HG03571 (cell line): ENCODE measurements around the gene BTG4.

Source experiments
- ATAC-seq: cut with Tn5 transposase; IDR thresholded peaks from one replicate; pipeline ENCODE4 v1.9.1; 2021; ENCODE audit not compliant: unreplicated experiment

The BTG4 gene

GRCh38 chr11:111512296-111513239, at the start of gene BTG4:
TSS of gene BTG4 (minus strand) at chr11:111512386. CDS start at chr11:111498776, 13,610 bp downstream.
- ATAC-seq = no peak

DNA sequence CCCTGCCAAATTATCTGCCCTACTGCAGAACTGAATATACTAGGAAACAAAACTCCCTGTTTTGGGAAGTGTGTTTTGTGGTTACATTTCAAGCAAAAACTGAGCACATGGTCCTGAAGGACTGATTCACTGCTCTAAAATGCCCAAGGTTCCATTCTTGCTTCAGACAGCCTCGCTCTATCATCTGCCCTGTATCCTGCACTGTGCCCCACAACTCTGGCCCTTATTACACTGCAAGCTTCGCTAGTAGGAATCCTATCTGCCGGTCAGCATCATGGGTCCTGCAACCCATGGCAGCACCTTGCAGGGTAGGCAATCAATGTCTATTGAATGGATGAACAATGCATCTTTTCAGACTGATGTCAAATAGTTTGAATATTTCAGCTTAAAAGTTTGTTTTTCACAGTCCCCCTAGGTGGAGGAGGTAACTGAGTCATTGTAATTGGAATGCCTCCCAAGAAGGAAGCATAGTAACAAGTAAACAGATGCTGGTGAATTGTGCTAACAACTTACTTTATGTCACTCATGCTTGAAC, 49.7 kb upstream of the BTG4 start:
- ATAC-seq = no peak

GRCh38 chr11:111561306-111561705, 49.1 kb upstream of the BTG4 start:
- no peak for ATAC-seq

- no peak for ATAC-seq
Measured at GRCh38 chr11:111560800-111561199, 48.6 kb upstream of the BTG4 start.

- no peak for ATAC-seq
Measured at GRCh38 chr11:111559800-111560464, 47.7 kb upstream of the BTG4 start.

GRCh38 chr11:111557425-111558111, 45.4 kb upstream of the BTG4 start:
- ATAC-seq = no peak

GRCh38 chr11:111555255-111555654, 43.1 kb upstream of the BTG4 start:
- ATAC-seq = no peak

DNA sequence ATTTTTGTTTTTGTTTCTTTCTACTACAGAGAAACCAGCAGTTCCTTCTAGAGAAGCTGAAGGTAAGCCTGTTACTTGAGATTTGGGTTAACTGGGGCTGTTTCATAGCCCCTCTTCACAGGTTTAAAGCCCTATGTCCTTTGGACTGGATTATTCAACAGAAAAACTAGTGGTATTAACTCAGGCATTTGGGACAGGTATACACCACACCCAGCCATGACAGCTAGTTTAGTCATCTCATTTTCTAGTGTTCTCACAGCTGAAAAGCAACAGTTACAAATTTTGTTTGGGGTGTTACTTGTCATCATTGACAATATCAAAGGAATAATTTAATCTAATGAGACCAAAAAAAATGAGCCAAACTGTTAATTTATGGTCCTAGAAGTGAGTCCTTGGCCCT, 42.3 kb upstream of the BTG4 start:
- no peak for ATAC-seq

- ATAC-seq = no peak
Measured at GRCh38 chr11:111550258-111550657, 38.1 kb upstream of the BTG4 start.

- ATAC-seq = no peak
Measured at GRCh38 chr11:111549869-111550203, 37.6 kb upstream of the BTG4 start.

DNA sequence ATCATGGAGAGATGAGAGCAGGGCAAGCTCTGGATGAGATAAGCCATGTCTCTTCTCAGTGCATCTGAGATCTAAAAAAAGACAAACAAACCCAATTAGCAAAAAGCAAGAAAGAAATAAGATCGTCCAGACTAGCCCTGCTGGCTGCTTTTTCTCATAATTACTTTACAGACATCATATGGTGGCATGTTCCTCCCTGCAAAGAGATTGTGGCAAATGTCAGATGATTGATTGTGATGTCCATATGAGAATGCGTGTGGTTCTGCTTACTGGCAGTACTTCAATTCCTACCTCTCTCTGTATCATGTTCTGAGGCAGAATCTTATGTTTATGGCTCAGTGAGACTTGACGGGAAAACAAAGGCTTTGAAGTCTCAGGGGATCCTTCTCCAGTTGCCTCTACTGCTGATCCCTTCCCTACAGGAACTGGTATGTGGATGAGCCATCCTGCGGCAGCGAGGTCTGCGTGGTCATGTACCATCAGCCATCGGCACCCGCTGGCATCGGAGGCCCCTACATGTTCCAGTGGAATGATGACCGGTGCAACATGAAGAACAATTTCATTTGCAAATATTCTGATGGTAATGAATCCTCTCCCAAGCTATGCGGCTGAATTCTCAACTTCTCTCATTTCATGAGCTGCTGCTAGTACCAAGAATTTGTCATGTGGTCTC, 37.1 kb upstream of the BTG4 start:
- ATAC-seq = no peak

GRCh38 chr11:111548525-111548924, 36.3 kb upstream of the BTG4 start:
- ATAC-seq = no peak

DNA sequence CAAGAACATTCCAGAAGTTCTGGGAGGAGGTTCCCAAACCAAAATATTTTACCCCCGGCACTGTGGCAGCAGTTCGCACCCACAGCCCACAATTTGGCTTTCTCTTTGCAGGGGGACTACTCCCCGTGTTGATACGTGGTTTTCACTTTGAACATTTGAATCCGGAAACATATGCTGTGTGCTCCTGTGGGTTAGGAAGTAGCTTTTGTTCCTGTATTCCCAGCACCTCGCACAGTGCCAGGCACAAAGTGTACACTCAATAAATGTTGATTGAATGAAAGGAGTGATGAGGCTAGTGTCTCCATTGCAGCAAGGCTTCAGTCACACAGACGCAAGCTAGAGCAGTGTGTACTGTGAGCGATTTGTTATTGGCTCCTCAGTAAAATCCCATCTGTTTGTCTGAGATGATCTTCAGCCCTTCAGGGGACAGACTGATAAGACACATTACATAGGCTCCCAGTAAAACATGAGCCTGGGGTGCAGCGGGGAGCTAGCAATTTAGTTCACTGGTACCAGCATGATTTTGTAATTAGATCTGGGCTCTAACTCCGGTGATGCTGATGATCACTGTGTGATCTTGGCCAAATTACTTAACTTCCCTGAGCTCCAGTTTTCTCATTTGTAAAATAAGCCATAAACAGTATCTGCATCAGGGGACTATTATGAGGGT, 30.6 kb upstream of the BTG4 start:
- ATAC-seq = no peak

GRCh38 chr11:111541254-111542061, 29.3 kb upstream of the BTG4 start:
- no peak for ATAC-seq

- no peak for ATAC-seq
Measured at GRCh38 chr11:111540937-111541253, 28.7 kb upstream of the BTG4 start.

DNA sequence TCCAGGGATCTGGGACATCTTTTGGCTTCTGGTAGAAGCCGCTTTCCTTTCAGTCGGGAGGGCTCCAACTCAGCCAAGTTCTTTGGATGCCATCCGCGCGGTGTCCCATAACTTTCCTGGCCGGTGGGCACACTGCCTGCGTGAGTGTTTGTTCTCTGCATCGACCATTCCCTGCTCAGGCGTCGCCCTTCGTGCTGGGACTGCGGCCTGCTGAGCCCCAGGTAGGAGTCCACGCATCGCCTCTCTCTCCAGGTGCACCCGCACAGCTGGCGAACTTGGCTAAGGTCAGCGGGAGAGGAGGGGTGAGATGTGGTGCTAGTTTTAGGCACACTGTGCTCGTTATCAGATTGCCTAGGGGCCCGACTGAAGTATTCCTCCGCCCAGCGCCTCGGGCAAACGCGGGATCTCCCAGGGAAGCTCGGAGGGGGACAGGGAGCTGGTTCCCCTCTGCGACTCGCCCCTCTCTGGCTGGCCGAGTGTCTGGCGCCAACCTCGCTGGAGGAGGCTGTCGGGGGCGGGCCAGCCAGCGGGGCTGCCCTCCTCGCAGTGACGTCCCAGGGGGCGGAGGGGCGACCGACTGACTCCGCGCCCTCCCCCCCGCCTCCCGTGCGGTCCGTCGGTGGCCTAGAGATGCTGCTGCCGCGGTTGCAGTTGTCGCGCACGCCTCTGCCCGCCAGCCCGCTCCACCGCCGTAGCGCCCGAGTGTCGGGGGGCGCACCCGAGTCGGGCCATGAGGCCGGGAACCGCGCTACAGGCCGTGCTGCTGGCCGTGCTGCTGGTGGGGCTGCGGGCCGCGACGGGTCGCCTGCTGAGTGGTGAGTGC, 28.1 kb upstream of the BTG4 start, which contains the start of gene LAYN:
Gene LAYN, plus strand, starts transcription at position 607 of the 823 bp plus-strand sequence. Its CDS starts 124 bp downstream, at position 731.
- no peak for ATAC-seq

DNA sequence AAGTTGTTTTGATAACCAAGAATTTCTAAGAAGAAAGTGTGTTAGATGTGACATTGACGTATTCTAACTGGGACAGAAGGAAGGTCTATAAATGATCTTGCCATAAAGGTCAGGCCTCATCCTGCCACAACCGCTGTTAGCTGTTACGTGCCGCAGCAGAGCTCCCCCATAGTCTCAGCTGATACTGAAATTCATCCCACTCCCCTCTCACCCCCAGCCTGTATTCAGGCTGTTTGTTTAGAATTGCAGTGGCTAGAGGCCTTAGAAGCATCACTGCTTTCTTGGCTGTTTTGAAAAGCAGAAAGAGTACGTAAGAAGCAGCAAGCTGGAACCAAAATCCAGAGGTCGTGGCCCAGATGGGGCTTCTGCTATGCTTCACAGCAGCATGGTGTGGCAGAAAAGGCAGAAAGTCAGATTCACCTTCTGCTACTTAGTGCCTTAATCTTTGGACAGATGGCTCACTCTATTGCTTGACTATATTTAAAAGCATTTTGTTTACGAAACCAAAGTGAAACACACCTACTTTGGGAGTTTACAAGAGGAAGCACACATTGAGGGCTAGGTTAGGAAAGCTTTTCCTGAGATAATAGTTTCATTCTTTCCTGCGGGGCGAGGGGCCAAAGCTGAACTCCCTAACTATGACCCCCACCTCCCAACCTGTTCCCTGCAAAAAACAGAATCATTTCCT, 27.4 kb upstream of the BTG4 start:
- no peak for ATAC-seq
